GM19025 (cell line): ENCODE results near the gene DBH.
"Not testable (repeated sequence)": the region's sequence is repeated elsewhere in the genome, so short reads cannot be mapped to it uniquely, and the experiment has no call there.

Experiments
- ATAC-seq: cut with Tn5 transposase; IDR thresholded peaks from one replicate; pipeline ENCODE4 v1.9.1; 2021; ENCODE audit warnings: mild to moderate bottlenecking, low read depth, moderate library complexity; ENCODE audit not compliant: unreplicated experiment

DBH gene

GRCh38 chr9:133618726-133619125, 17.4 kb upstream of the DBH start:
- no peak for ATAC-seq

- ATAC-seq, result no peak
Measured at GRCh38 chr9:133619791-133620190, 16.4 kb upstream of the DBH start.

- ATAC-seq, result no peak
Measured at GRCh38 chr9:133621725-133622267, 14.4 kb upstream of the DBH start.

GRCh38 chr9:133622555-133622954, 13.6 kb upstream of the DBH start:
- no peak for ATAC-seq

GRCh38 chr9:133626008-133626407, 10.2 kb upstream of the DBH start:
- not testable (repeated sequence) for ATAC-seq

GRCh38 chr9:133627341-133627740, 8.8 kb upstream of the DBH start:
- no peak for ATAC-seq

- no peak for ATAC-seq
Measured at GRCh38 chr9:133628766-133629165, 7.4 kb upstream of the DBH start.

GRCh38 chr9:133629221-133630110, 6.7 kb upstream of the DBH start:
- ATAC-seq, result no peak

- no peak for ATAC-seq
Measured at GRCh38 chr9:133631111-133631510, 5.1 kb upstream of the DBH start.

GRCh38 chr9:133632806-133633680, 3.1 kb upstream of the DBH start:
- ATAC-seq, result no peak

GRCh38 chr9:133633681-133634080, 2.5 kb upstream of the DBH start:
- no peak for ATAC-seq

- ATAC-seq, result no peak
Measured at GRCh38 chr9:133634081-133634691, 2.0 kb upstream of the DBH start.

GRCh38 chr9:133635098-133635497, 1.1 kb upstream of the DBH start:
- no peak for ATAC-seq

- ATAC-seq, result no peak
Measured at GRCh38 chr9:133636902-133637301, 739 bp downstream of the DBH start.

- no peak for ATAC-seq
Measured at GRCh38 chr9:133637451-133638055, 1.4 kb downstream of the DBH start.

- ATAC-seq, result no peak
Measured at GRCh38 chr9:133638076-133638475, 1.9 kb downstream of the DBH start.

GRCh38 chr9:133638711-133639110, 2.5 kb downstream of the DBH start:
- no peak for ATAC-seq

- ATAC-seq, result no peak
Measured at GRCh38 chr9:133639613-133640012, 3.5 kb downstream of the DBH start.

- ATAC-seq, result no peak
Measured at GRCh38 chr9:133640160-133640559, 4.0 kb downstream of the DBH start.
